Mammary epithelial cell (primary cell): Measurements from ENCODE around the gene PLBD1.

ENCODE experiments used
- CTCF ChIP-seq, 2 donors: IDR thresholded peaks in 1 of 2; conservative IDR thresholded peaks in 1 of 2; 2 replicates each; pipeline ENCODE4 v1.5.1; 2011 to 2012; ENCODE audit warnings: inconsistent platforms in 2 of 2, low read length in 2 of 2, mild to moderate bottlenecking in 2 of 2, control low read depth in 1 of 2, low read depth in 1 of 2; ENCODE audit not compliant: insufficient read depth in 1 of 2; ENCODE audit errors: extremely low read depth in 1 of 2
- EZH2 ChIP-seq: IDR thresholded peaks from 2 replicates; pipeline ENCODE4 v1.6.1; 2012; ENCODE audit warnings: low read length, inconsistent platforms, borderline replicate concordance

DNA sequence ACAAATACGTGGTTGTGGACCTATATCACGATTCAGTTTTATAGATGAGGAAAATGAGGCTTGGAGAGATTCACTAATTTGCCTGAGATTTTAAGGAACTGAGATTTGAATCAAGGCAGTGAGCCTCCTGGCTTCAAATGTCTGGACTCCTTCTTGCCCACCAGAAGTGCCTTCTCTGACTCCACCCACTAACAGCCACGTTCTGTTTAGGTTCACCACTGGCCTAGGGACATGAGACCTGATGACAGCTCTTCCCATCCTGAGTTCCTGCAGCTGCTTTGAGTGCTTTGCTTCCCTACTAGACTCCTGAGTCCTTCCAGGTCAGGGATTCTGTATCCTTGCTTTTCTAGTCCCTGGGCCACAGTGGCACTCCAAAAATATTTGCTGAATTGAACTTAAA is 57.1 kb downstream of the PLBD1 start:
- TF ChIP-seq CTCF (conservative IDR thresholded peaks at IDR 0.05 in 1 of 2, IDR thresholded peaks at IDR 0.05 in 1 of 2; ENCODE audit: extremely low read depth in 1 of 2, insufficient read depth in 1 of 2, low read depth in 1 of 2, low read length in 2 of 2) (no peak), EZH2 (no peak)
